IPS-11a (cell line): ENCODE data around the gene ANKRD17.

Experiments used
- H3K4me3 ChIP-seq: one replicate; pipeline ENCODE4 v1.5.1; 2013; ENCODE audit warnings: low read depth, low read length, control low read depth

ANKRD17 gene

DNA sequence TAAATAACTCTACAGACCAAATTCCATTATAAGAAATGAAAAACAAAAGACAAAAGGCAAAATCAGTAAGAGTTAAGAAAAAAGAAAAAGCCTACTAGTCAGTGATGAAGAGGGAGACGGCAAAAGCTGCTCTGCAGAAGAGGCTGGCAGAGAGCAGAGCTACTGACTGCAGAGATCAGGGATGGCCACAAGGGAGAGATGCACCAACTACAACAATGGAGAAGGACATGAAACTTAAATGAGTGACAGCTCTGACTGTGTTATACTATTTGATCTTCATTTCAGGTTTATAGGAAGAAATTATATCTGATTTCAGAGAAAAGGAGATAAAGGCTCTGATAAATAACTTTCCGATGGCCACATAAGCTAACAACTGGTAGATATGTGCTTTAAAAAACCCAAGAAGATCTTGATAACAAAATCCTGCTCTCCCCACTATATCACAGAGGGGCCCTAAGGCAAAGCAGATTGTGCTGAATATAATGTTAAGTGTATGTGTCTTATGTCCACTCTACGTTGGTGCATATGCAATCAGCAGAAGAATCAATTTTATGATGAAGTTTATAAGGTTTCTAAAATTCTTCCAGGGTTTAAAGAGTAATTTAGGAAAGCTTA lies 130.7 kb downstream of the ANKRD17 start:
- H3K4me3 ChIP-seq: no peak overlapping the region

- no peak overlapping the region for H3K4me3 ChIP-seq
Observed at GRCh38 chr4:73109493-73109892, 149.1 kb downstream of the ANKRD17 start.

- no peak overlapping the region for H3K4me3 ChIP-seq
Observed at GRCh38 chr4:73104695-73105094, 153.9 kb downstream of the ANKRD17 start.

DNA sequence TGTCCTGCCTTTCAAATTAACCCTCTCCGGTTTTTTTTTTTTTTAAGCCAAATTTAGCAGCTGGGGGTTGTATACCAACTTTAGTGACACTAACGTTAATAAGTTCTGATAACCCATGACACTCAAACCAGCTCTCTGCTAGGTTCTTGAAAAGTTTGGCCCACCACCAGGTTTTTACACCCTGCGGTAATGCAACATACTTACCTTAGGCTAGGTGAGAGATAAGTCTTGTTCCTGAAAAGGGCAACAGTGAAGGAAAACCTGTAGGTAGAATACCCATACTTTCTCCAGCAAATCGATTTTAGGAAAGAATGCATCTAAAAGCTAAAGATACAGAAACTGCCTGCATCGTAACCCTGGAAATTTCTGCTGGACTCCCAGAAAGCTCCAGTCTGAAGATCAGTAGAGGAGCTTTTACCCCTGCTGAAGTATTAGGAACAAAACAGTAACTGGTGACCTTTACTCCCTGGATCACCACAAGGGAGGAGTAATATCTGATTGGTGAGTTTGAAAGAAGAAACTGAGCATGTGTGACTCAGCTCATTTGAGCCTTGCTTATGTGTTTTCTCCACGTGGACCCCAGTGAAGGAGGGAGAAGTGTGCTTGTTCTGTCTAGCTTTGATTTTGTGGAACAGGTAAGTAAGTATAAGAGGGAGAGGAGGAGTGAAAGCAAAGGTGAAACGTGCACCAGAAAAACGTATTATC lies 154.6 kb downstream of the ANKRD17 start:
- H3K4me3 ChIP-seq: no peak overlapping the region

GRCh38 chr4:73099143-73099542 lies 159.5 kb downstream of the ANKRD17 start:
- H3K4me3 ChIP-seq: no peak overlapping the region

DNA sequence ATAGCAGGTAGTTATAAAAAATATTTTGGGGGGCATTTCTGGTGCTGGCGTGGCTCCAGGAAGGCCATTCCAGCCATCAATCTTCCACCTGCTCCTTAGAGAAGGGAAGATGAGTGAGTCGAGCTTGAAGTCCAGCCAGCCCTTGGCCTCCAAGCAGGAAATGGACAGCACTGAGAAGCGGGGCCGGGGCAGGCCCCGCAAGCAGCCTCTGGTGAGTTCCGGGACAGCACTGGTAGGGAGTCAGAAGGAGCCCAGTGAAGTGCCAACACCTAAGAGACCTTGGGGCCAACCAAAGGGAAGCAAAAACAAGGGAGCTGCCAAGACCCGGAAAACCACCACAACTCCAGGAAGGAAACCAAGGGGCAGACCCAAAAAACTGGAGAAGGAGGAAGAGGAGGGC lies 159.9 kb downstream of the ANKRD17 start:
- no peak overlapping the region for H3K4me3 ChIP-seq

DNA sequence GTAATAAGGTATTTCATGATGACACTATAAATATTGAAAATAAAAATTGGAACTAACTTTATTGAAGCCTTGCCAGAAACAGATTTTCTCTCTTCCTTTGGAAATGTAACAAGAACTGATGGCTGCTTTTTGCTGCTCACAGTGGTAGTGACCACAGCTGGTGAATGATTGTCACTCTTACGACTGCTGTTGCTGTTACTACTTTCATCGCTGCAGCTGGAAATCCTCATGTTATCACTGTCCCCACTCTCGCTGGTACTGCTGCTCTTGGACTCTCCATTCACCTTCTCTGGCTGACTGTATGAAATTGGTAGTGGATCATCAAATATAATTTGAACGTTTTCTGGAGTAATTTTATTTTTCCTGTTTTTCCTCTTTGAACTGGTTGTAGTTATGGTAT lies 160.6 kb downstream of the ANKRD17 start:
- no peak overlapping the region for H3K4me3 ChIP-seq

GRCh38 chr4:73092868-73093267 lies 165.7 kb downstream of the ANKRD17 start:
- no peak overlapping the region for H3K4me3 ChIP-seq

GRCh38 chr4:73090738-73091137 lies 167.9 kb downstream of the ANKRD17 start:
- H3K4me3 ChIP-seq: no peak overlapping the region

DNA sequence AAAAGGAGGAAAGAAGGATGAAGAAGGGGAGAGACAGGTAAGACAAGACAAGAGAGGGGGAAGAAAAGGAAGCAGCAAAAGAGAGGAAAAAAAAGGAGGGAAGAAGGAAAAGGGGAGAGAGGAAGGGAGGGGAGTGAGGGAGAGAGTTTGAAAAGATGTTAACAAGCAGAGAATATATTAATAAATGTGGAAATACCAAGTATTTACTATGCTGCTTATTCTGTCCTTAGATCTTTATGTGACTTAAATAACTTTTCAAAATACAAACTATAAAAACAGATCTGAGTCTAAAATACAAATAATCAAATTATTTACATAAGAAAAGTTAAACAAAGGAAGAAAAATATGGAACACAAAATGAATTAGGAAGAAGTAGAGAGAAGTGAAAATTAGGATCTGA lies 170.7 kb downstream of the ANKRD17 start:
- no peak overlapping the region for H3K4me3 ChIP-seq

DNA sequence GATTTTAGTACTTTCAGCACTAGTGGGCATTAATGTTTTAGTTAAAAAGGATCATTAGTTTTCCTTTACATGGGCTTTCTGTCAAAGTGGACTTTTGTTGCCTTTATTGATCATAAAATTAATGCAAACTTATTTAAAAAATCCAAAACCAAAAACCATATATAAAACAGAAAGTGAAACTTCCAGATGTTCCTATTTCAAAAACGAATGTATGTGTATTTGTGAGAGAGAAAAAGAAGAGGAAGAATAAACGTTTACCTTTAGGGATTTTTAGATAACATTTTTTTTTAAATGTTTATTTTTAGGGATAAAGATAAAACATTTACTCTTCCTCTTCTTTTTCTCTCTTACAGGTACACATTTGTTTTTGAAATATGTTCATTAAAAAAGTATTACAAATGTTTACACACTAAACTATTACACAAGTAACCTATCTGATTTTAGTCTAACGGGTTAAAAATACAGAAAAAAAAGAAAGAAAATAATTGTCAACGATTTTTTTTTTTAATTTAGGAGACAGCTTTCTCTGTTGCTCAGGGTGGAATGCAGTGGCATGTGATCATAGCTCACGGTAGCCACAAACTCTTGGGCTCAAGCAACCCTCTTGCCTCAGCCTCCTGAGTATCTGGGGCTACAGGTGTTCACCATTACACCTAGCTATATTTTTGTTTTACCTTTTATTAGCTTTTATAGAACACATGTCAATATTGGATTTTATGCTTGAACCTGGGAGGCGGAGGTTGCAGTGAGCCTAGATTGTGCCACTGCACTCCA lies 172.3 kb downstream of the ANKRD17 start:
- H3K4me3 ChIP-seq: no peak overlapping the region

- H3K4me3 ChIP-seq: no peak overlapping the region
Observed at GRCh38 chr4:73080789-73081188, 177.8 kb downstream of the ANKRD17 start.

DNA sequence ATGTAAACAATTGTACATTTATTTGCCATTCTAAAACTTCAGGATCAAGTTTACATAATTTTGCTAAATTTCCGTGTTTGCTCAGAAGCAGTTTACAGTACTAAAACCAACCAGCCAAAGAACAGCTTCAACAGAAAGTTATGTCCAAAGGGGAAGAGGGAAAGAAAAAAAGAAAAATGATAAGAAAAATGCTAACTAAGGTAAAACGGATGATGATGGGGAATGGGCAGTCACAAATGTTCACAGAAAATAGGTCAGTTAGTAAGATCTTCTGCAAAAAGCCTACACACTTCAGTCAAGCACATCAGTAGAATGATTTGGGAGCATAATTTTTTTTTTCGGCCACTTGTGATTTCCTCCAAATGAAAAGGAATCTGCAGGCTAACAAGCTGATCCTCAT lies 182.8 kb downstream of the ANKRD17 start:
- H3K4me3 ChIP-seq: no peak overlapping the region

- H3K4me3 ChIP-seq: peak overlapping the region; percentile 92
Observed at GRCh38 chr4:73070074-73070390, 188.6 kb downstream of the ANKRD17 start.

DNA sequence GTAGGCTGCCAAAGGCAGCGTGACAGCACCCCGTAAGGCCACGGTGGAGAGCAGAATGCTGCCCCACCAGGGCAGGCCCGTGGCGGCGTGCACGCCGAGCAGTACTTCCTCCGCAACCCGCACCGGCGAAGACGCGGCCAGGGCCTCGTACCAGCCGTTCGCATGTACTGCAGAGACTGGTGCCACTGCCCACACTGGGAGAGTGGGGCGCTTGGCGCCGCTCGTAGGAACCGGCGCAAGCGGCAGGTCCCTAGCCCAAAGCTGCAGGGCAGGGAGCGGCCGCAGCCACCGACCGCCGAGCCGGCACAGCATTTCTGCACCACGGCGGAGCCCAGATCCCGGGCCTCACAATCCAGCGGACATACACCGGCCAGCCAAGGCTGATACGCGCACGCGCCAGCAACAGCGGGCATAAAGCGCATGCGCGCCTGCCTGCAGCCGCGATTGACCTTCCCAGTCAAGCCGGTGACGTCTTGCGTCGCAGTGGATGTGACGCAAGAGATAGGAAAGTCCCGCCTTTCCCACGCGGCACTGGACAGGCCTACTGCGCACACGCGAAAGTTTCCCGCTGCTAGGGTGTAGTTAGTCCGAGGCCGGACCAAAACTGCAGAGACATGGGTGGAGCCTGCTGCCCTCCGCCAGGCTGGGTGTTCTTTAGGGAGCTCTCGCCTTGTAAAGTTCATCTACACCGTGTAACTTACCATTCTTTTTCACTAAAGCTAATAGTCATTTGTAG lies 189.1 kb downstream of the ANKRD17 start, which contains the start of gene COX18:
Gene COX18 (minus strand): TSS at position 379 of the 736 bp plus-strand sequence. CDS start 67 bp downstream, at position 312.
- peak within 1 kb of the TSS; percentile 92 for H3K4me3 ChIP-seq

DNA sequence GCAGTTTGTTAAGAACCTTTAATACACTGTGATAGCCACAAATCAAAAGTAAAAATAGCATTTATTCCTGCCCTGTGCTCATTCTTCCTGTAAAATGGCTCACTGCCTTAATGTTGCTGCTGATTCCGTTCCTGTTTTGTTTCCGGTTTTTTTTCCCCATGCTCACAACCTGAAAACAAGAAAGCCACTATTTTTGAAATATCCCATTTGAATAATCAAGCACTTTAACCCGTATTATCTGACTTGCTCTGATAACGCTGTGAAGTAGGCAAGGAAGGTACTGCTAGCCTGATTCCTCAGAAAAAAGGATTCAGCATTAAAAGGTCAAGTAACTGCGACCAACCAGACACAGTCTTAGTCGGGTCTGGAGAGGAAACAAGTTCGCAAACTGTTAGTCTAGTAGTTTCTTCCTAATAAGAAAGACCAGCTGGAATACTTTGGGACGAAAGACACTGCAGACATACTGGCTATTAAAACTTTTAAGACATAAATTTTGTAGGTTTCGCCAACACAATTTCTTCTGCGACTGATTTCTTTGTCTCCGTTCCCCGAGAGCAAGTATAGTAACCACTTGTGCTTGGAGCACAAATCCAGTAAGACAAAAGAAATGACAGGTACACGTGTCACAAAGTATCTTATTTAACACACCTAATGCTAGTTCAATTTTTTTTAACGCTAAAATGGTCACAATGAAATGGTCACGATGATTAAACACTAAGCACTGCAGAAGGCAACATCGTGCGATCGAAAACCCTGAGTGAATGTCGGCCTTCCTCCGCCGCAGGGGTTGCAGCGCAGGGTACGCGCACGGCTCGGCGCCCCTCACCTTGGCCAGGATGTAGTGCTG lies 189.9 kb downstream of the ANKRD17 start:
- peak overlapping the region; percentile 92 for H3K4me3 ChIP-seq

DNA sequence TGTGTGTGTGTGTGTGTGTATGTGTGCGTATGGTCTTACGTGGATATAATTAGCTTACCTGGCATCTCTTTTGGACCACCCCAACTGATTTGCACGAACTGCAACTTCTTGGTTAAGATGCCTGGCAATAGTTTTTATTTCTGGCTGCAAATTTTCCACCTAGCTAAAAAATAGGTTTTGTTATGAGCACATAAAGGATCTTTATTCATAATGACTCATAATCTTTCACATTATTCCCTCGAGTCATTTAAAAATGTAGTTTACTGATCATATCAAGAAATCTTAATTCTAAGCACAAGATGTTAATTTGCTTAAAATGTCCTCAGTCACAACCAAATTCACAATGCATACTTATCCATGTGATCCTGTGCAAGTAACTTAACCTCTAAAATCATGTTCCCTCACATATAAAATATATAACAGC lies 190.6 kb downstream of the ANKRD17 start:
- peak overlapping the region; percentile 92 for H3K4me3 ChIP-seq

- no peak overlapping the region for H3K4me3 ChIP-seq
Observed at GRCh38 chr4:73066928-73067327, 191.7 kb downstream of the ANKRD17 start.

GRCh38 chr4:73066445-73066844 lies 192.2 kb downstream of the ANKRD17 start:
- H3K4me3 ChIP-seq: no peak overlapping the region

DNA sequence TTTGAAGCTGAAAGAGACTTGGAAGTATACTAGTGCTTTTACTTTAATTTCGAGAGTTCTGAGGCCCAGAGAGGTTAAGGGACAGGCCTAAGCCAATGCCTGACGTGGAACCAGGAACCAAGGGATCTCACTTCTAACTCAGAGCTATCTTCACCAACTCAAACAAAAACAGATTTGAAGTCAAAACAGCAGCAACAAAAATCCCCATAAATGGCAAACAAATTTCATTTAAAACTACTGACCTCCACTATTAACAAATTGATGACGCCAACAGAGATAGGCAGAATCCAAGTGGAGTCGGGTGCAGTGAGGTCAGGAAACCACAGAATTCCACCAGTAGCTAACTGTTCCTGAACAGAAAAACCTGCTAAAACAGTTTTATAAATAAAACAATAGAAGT lies 194.1 kb downstream of the ANKRD17 start:
- no peak overlapping the region for H3K4me3 ChIP-seq
